ENCODE data around the gene SPRN.
"Not testable (repeated sequence)": the region's sequence is repeated elsewhere in the genome, so short reads cannot be mapped to it uniquely, and the experiment has no call there.

SPRN gene

GRCh38 chr10:133424601-133425000, at the start of gene SPRN:
Gene SPRN (minus strand): TSS chr10:133424625. CDS start chr10:133423681, 944 bp downstream.
- not testable (repeated sequence) for DNase-seq

GRCh38 chr10:133474027-133474426, 49.6 kb upstream of the SPRN start:
- no peak for DNase-seq

GRCh38 chr10:133473270-133473669, 48.8 kb upstream of the SPRN start:
- no peak for DNase-seq

- no peak for DNase-seq
These were observed 47.1 kb upstream of the SPRN start for GRCh38 chr10:133471300-133472109.

GRCh38 chr10:133469205-133469604, 44.8 kb upstream of the SPRN start:
- DNase-seq: not testable (repeated sequence)

- no peak for DNase-seq
These were observed 43.0 kb upstream of the SPRN start for GRCh38 chr10:133467286-133467911.

- no peak for DNase-seq
These were observed 42.4 kb upstream of the SPRN start for GRCh38 chr10:133466683-133467275.

- DNase-seq: no peak
These were observed 41.6 kb upstream of the SPRN start for GRCh38 chr10:133465950-133466474.

- DNase-seq: no peak
These were observed 40.9 kb upstream of the SPRN start for GRCh38 chr10:133465191-133465949.

GRCh38 chr10:133464582-133465031, 40.2 kb upstream of the SPRN start:
- no peak for DNase-seq

GRCh38 chr10:133462512-133463305, 38.3 kb upstream of the SPRN start:
- no peak for DNase-seq

- no peak for DNase-seq
These were observed 37.4 kb upstream of the SPRN start for GRCh38 chr10:133461841-133462240.

GRCh38 chr10:133461027-133461426, 36.6 kb upstream of the SPRN start:
- DNase-seq: no peak

GRCh38 chr10:133460208-133460769, 35.9 kb upstream of the SPRN start:
- no peak for DNase-seq

GRCh38 chr10:133459454-133460207, 35.2 kb upstream of the SPRN start:
- no peak for DNase-seq

GRCh38 chr10:133458710-133459453, 34.5 kb upstream of the SPRN start:
- DNase-seq: no peak

GRCh38 chr10:133458021-133458709, 33.7 kb upstream of the SPRN start:
- no peak for DNase-seq

- DNase-seq: no peak
These were observed 32.8 kb upstream of the SPRN start for GRCh38 chr10:133457100-133457841.
